ENCODE measurements around the gene TSPYL4. TPM values are rescaled to one million over a fixed set of nuclear protein-coding genes. Genes with fewer than 3 reads are reported as not detected.

The TSPYL4 gene
- total RNA-seq, 2 experiments from 2014 or later, result 11.8 to 12.2 TPM

DNA sequence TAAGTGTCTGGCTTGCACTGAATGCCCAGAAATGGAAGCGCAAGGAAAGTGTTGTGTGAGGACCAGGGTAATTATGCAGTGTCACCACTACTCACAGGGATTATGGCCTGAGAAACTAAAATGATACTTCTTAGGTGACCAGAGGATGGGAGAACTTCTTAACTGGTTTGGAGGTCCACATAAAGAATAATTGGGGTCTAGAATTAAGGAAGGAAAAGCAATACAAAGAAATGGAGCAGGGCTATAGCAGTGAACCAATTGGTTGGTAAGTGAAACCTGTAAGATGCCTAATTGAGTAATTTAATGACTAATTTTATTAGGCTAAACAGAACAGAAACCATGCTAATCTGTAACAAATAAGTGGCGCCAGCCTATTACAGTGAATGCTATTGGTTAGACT is 5.3 kb downstream of the TSPYL4 start:
- Mint-ChIP-seq H3K36me3 (ENCODE audit: low read depth) (peaks cover 23% of the 10 kb centered on the region), H3K9me3 (no peaks in the 10 kb centered on the region), H3K4me1 (ENCODE audit: low read depth) (peaks cover 41% of the 10 kb centered on the region), H3K27ac (peak overlapping the region; percentile 44), H3K4me3 (no peak overlapping the region), H3K27me3 (no peaks in the 10 kb centered on the region)
- TF ChIP-seq, protein P1, sequence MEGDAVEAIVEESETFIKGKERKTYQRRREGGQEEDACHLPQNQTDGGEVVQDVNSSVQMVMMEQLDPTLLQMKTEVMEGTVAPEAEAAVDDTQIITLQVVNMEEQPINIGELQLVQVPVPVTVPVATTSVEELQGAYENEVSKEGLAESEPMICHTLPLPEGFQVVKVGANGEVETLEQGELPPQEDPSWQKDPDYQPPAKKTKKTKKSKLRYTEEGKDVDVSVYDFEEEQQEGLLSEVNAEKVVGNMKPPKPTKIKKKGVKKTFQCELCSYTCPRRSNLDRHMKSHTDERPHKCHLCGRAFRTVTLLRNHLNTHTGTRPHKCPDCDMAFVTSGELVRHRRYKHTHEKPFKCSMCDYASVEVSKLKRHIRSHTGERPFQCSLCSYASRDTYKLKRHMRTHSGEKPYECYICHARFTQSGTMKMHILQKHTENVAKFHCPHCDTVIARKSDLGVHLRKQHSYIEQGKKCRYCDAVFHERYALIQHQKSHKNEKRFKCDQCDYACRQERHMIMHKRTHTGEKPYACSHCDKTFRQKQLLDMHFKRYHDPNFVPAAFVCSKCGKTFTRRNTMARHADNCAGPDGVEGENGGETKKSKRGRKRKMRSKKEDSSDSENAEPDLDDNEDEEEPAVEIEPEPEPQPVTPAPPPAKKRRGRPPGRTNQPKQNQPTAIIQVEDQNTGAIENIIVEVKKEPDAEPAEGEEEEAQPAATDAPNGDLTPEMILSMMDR (IDR thresholded peaks at IDR 0.05), result no peak
- intact Hi-C loops (cut with micrococcal nuclease), result no loop called here
- POLR2A ChIA-PET, result no interaction called here
- CTCF ChIA-PET, result interaction anchor here (1.1 kb wide), 1 partner anchor 31 kb away, joined by 5 read pairs; no protein-coding TSS in a partner anchor
- no peak for ATAC-seq
- DNase-seq, result no peak

DNA sequence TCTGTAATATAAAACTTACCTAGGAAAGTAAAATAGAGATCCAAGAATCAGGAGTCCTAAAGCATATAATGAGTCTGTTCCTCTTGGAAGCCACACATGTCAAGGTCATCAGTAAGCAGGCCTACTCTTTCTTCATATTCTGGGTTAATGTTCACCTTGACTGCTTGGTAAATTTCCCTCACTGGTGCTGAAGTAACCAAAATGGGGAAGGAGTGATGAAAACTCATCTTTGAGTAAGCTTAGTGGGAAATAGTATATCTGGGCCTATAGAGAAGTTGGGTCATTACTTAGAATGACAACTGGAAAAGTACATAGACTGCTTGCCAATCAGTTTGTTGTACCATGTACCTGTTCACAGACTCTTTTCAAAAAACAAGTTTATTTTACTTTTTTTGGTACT is 6.6 kb downstream of the TSPYL4 start:
- intact Hi-C loops (cut with micrococcal nuclease), result no loop called here
- CTCF ChIA-PET, result interaction anchor here (1.1 kb wide), 1 partner anchor 30 kb away, joined by 5 read pairs; no protein-coding TSS in a partner anchor
- H3K36me3 Mint-ChIP-seq (ENCODE audit: low read depth), result peaks cover 21% of the 10 kb centered on the region

DNA sequence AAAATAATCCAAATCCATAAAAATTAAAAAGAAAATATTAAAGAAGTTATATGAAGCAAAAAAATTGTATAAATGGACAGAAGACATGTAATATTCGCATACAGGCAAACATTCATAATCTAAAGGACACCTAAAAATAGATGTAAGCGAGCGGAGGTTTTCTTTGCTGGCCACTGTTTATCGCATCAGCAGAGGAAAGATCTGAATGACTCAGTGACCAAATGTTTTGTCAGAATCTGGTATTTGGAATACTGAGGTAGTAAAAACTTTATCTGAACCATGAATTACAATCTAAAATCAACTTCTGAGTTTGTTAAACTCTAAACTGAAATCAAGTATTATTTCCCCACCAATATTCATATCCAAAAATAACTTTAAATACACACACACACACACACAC is 7.8 kb downstream of the TSPYL4 start:
- intact Hi-C loops (cut with micrococcal nuclease), result no loop called here
- no peaks in the 10 kb centered on the region for H3K9me3 Mint-ChIP-seq
- no peak overlapping the region for H3K4me3 Mint-ChIP-seq
- DNase-seq (no peak), ATAC-seq (no peak)
- CTCF ChIA-PET, result no interaction called here
- peaks cover 13% of the 10 kb centered on the region for H3K36me3 Mint-ChIP-seq (ENCODE audit: low read depth)
- no peak overlapping the region for H3K27ac Mint-ChIP-seq
- H3K4me1 Mint-ChIP-seq (ENCODE audit: low read depth), result peaks cover 23% of the 10 kb centered on the region
- POLR2A ChIA-PET, result no interaction called here
- TF ChIP-seq, protein P1 (IDR thresholded peaks at IDR 0.05), result no peak
- H3K27me3 Mint-ChIP-seq, result no peaks in the 10 kb centered on the region

More for the DNA sequence above, 6.6 kb downstream of the TSPYL4 start:
- DNase-seq (no peak), ATAC-seq (no peak)
- Mint-ChIP-seq H3K27me3 (no peaks in the 10 kb centered on the region), H3K4me1 (ENCODE audit: low read depth) (peaks cover 35% of the 10 kb centered on the region), H3K27ac (no peak overlapping the region), H3K9me3 (no peaks in the 10 kb centered on the region), H3K4me3 (no peak overlapping the region)
- TF ChIP-seq, protein P1 (IDR thresholded peaks at IDR 0.05), result no peak
- POLR2A ChIA-PET, result no interaction called here

GRCh38 chr6:116244284-116244683 is 9.6 kb downstream of the TSPYL4 start:
- intact Hi-C loops (cut with micrococcal nuclease), result no loop called here
- ChIA-PET POLR2A (no interaction called here), CTCF (no interaction called here)
- ATAC-seq (no peak), DNase-seq (no peak)
- no peaks in the 10 kb centered on the region for H3K27me3 Mint-ChIP-seq
- H3K4me1 Mint-ChIP-seq (ENCODE audit: low read depth), result peaks cover 10% of the 10 kb centered on the region
- H3K4me3 Mint-ChIP-seq, result no peak overlapping the region
- H3K36me3 Mint-ChIP-seq (ENCODE audit: low read depth), result peaks cover 3% of the 10 kb centered on the region
- H3K9me3 Mint-ChIP-seq, result no peaks in the 10 kb centered on the region
- TF ChIP-seq, protein P1 (IDR thresholded peaks at IDR 0.05), result no peak
- H3K27ac Mint-ChIP-seq, result no peak overlapping the region

GRCh38 chr6:116239856-116240255 is 14.0 kb downstream of the TSPYL4 start:
- ATAC-seq (no peak), DNase-seq (no peak)
- H3K4me3 Mint-ChIP-seq, result no peak overlapping the region
- H3K9me3 Mint-ChIP-seq, result no peaks in the 10 kb centered on the region
- TF ChIP-seq, protein P1 (IDR thresholded peaks at IDR 0.05), result no peak
- no peaks in the 10 kb centered on the region for H3K27me3 Mint-ChIP-seq
- H3K4me1 Mint-ChIP-seq (ENCODE audit: low read depth), result no peaks in the 10 kb centered on the region
- POLR2A ChIA-PET, result interaction anchor here (1.2 kb wide), 1 partner anchor 10 kb away, joined by 4 read pairs; no protein-coding TSS in a partner anchor
- intact Hi-C loops (cut with micrococcal nuclease), result no loop called here
- H3K27ac Mint-ChIP-seq, result no peak overlapping the region
- no peaks in the 10 kb centered on the region for H3K36me3 Mint-ChIP-seq (ENCODE audit: low read depth)
- CTCF ChIA-PET, result no interaction called here
